Activated CD8-positive, alpha-beta memory T cell treated with anti-CD3 and anti-CD28 coated beads, Interleukin-2, amount 50 U/mL, for 1 hour (primary cell): Measurements from ENCODE around the gene ACSS3.

Experiments used
- DNase-seq: peaks from one replicate; pipeline ENCODE4 v3.0.0-alpha.2; 2020; ENCODE audit errors: extremely low read depth

Gene ACSS3

GRCh38 chr12:81222846-81223592, 145.1 kb downstream of the ACSS3 start:
- DNase-seq: no peak

- no peak for DNase-seq
Observed at GRCh38 chr12:81224626-81225025, 146.7 kb downstream of the ACSS3 start.

GRCh38 chr12:81229759-81230158, 151.9 kb downstream of the ACSS3 start:
- DNase-seq: no peak

GRCh38 chr12:81231574-81232368, 153.9 kb downstream of the ACSS3 start:
- no peak for DNase-seq

- DNase-seq: no peak
Observed at GRCh38 chr12:81245458-81245857, 167.6 kb downstream of the ACSS3 start.

- no peak for DNase-seq
Observed at GRCh38 chr12:81245907-81246570, 168.2 kb downstream of the ACSS3 start.

- DNase-seq: no peak
Observed at GRCh38 chr12:81249976-81250375, 172.1 kb downstream of the ACSS3 start.

GRCh38 chr12:81252228-81252627, 174.3 kb downstream of the ACSS3 start:
- no peak for DNase-seq

- no peak for DNase-seq
Observed at GRCh38 chr12:81253360-81253759, 175.5 kb downstream of the ACSS3 start.

GRCh38 chr12:81255456-81255855, 177.6 kb downstream of the ACSS3 start:
- no peak for DNase-seq

GRCh38 chr12:81255947-81256346, 178.1 kb downstream of the ACSS3 start:
- DNase-seq: no peak

- no peak for DNase-seq
Observed at GRCh38 chr12:81257947-81258551, 180.2 kb downstream of the ACSS3 start.

- DNase-seq: no peak
Observed at GRCh38 chr12:81259360-81259759, 181.5 kb downstream of the ACSS3 start.

- no peak for DNase-seq
Observed at GRCh38 chr12:81261508-81262207, 183.8 kb downstream of the ACSS3 start.

GRCh38 chr12:81263072-81263471, 185.2 kb downstream of the ACSS3 start:
- no peak for DNase-seq

- no peak for DNase-seq
Observed at GRCh38 chr12:81270385-81270784, 192.5 kb downstream of the ACSS3 start.

GRCh38 chr12:81274637-81275529, 197.0 kb downstream of the ACSS3 start:
- no peak for DNase-seq

- no peak for DNase-seq
Observed at GRCh38 chr12:81284137-81284536, 206.3 kb downstream of the ACSS3 start.

GRCh38 chr12:81288651-81289050, 210.8 kb downstream of the ACSS3 start:
- DNase-seq: no peak

- DNase-seq: no peak
Observed at GRCh38 chr12:81294325-81295190, 216.7 kb downstream of the ACSS3 start.
